Tibial artery (tissue), 4 donors: Measurements from ENCODE around the gene GRIK3.

Experiments used
- DNase-seq, 2 donors: peaks; one replicate each; pipeline ENCODE4 v3.0.0-alpha.2; 2019
- H3K27ac ChIP-seq, 2 donors: fragments of 200-600 bp; sonication (generic) in 1 of 2; 1 replicate in 1 of 2; 2 replicates in 1 of 2; pipeline ENCODE4 v1.5.1; 2018 to 2019; ENCODE audit warnings: mild to moderate bottlenecking in 1 of 2
- H3K27me3 ChIP-seq, 2 donors: fragments of 200-600 bp; sonication (generic) in 1 of 2; one replicate each; pipeline versions ENCODE4 v1.5.1 to v1.6.0; 2016 to 2019
- H3K36me3 ChIP-seq, 3 donors: fragments of 200-600 bp; sonication (generic) in 2 of 3; one replicate each; pipeline ENCODE4 v1.5.1; 2016 to 2019; ENCODE audit warnings: mild to moderate bottlenecking in 2 of 3
- H3K4me1 ChIP-seq, 4 donors: fragments of 200-600 bp; sonication (generic) in 2 of 4; 1 replicate in 3 of 4; 2 replicates in 1 of 4; pipeline ENCODE4 v1.5.1; 2016 to 2019
- H3K4me3 ChIP-seq, 2 donors: fragments of 200-600 bp; sonication (generic) in 1 of 2; 1 replicate in 1 of 2; 2 replicates in 1 of 2; pipeline ENCODE4 v1.5.1; 2018 to 2019; ENCODE audit warnings: mild to moderate bottlenecking in 2 of 2
- H3K9me3 ChIP-seq, 3 donors: fragments of 200-600 bp; sonication (generic) in 1 of 3; one replicate each; pipeline ENCODE4 v1.5.1; 2016 to 2019
- intact Hi-C: fragments of 100-400 bp; cut with DNase I; formaldehyde crosslinking; loops from one replicate; pipeline ENCODE4 v1.15.0; 2023; ENCODE audit warnings: low total_unique reads
- TF ChIP-seq, protein P1 (sequence below), 2 experiments: fragments of 200-600 bp in 1 of 2; fragments of 450-650 bp in 1 of 2; IDR thresholded peaks; one replicate each; pipeline ENCODE4 v1.5.1; 2017 to 2019; ENCODE audit warnings: antibody characterized with exemption in 2 of 2, mild to moderate bottlenecking in 1 of 2, moderate library complexity in 1 of 2

Gene GRIK3

GRCh38 chr1:36792292-36792691 is 242.0 kb downstream of the GRIK3 start:
- peaks cover 0 to 49% of the 10 kb centered on the region in 2 donors for H3K27me3 ChIP-seq
- DNase-seq: no peak
- H3K4me3 ChIP-seq: no peak overlapping the region
- no peak overlapping the region for H3K27ac ChIP-seq
- H3K4me1 ChIP-seq: no peaks in the 10 kb centered on the region
- TF ChIP-seq, protein P1, sequence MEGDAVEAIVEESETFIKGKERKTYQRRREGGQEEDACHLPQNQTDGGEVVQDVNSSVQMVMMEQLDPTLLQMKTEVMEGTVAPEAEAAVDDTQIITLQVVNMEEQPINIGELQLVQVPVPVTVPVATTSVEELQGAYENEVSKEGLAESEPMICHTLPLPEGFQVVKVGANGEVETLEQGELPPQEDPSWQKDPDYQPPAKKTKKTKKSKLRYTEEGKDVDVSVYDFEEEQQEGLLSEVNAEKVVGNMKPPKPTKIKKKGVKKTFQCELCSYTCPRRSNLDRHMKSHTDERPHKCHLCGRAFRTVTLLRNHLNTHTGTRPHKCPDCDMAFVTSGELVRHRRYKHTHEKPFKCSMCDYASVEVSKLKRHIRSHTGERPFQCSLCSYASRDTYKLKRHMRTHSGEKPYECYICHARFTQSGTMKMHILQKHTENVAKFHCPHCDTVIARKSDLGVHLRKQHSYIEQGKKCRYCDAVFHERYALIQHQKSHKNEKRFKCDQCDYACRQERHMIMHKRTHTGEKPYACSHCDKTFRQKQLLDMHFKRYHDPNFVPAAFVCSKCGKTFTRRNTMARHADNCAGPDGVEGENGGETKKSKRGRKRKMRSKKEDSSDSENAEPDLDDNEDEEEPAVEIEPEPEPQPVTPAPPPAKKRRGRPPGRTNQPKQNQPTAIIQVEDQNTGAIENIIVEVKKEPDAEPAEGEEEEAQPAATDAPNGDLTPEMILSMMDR (IDR thresholded peaks at IDR 0.05): no peak
- intact Hi-C loops: no loop called here
- H3K9me3 ChIP-seq: no peaks in the 10 kb centered on the region
- no peaks in the 10 kb centered on the region for H3K36me3 ChIP-seq

GRCh38 chr1:36790191-36790590 is 244.1 kb downstream of the GRIK3 start:
- Histone ChIP-seq H3K27me3 (peaks cover 0 to 64% of the 10 kb centered on the region in 2 donors), H3K4me3 (no peak overlapping the region), H3K36me3 (no peaks in the 10 kb centered on the region), H3K27ac (no peak overlapping the region), H3K9me3 (no peaks in the 10 kb centered on the region), H3K4me1 (no peaks in the 10 kb centered on the region)
- TF ChIP-seq, protein P1 (IDR thresholded peaks at IDR 0.05): no peak
- intact Hi-C loops: no loop called here
- no peak for DNase-seq

DNA sequence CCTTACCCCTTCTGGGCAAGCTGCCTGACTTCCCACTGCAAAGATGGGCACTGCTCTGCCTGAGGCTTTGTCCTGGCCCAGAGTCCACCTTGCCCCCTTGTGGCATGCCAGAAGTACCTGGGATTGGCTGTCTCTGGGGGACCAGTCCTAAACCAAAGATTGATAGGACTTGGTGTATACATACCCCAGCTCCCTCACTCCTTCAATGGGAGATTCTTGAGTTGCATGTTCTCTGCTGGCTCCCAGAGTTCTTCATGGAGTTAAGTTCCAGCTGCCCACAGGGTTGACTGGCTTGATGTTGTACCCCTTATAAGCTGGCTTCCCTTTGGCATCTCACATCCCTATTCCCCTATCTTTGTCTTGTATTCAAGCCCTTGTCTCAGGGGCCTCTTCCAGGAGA is 244.8 kb downstream of the GRIK3 start:
- TF ChIP-seq, protein P1 (IDR thresholded peaks at IDR 0.05): no peak

DNA sequence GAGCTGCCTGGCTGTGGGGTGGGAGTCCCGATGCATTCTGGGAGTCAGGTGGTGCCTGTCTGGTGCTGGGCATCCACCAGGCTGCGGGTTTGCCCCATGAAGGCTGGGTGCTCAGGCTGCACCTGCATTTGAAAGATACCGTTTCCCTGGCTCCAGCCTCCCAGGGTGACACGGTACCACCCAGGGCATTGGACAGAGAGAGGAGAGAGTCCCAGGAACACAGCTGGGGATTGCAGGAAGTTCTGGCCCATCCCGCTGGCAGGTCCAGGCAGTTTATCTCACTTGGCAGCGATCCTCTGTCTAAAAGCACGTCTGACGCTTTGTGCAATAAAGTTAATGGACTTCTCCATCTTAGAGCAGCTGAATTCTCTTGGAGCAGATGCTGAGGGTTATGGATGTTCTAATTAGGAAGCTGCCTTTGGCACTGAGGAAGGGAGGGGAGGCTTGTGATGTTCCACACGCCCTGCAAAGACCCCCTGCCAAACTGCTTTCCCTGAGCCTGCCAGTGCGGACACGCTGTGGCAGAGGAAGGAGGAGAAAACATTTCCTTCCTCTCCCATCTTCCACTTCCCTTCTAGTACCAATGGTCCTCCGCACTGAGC is 246.9 kb downstream of the GRIK3 start:
- no peaks in the 10 kb centered on the region for H3K36me3 ChIP-seq
- DNase-seq: no peak
- H3K4me3 ChIP-seq: no peak overlapping the region
- H3K27ac ChIP-seq: no peak overlapping the region
- TF ChIP-seq, protein P1 (IDR thresholded peaks at IDR 0.05): no peak
- no peaks in the 10 kb centered on the region for H3K4me1 ChIP-seq
- no peaks in the 10 kb centered on the region for H3K9me3 ChIP-seq
- peaks cover 0 to 68% of the 10 kb centered on the region in 2 donors for H3K27me3 ChIP-seq
- intact Hi-C loops: no loop called here

More for the DNA sequence above, 244.8 kb downstream of the GRIK3 start:
- H3K36me3 ChIP-seq: no peaks in the 10 kb centered on the region
- H3K4me3 ChIP-seq: no peak overlapping the region
- no peaks in the 10 kb centered on the region for H3K4me1 ChIP-seq
- H3K9me3 ChIP-seq: no peaks in the 10 kb centered on the region
- intact Hi-C loops: no loop called here
- no peak overlapping the region for H3K27ac ChIP-seq
- no peak for DNase-seq
- H3K27me3 ChIP-seq: peaks cover 0 to 67% of the 10 kb centered on the region in 2 donors

GRCh38 chr1:36786425-36786824 is 247.9 kb downstream of the GRIK3 start:
- no peak overlapping the region for H3K27ac ChIP-seq
- no peak overlapping the region for H3K4me3 ChIP-seq
- intact Hi-C loops: no loop called here
- peaks cover 0 to 67% of the 10 kb centered on the region in 2 donors for H3K27me3 ChIP-seq
- no peaks in the 10 kb centered on the region for H3K4me1 ChIP-seq
- DNase-seq: no peak
- TF ChIP-seq, protein P1 (IDR thresholded peaks at IDR 0.05): no peak
- no peaks in the 10 kb centered on the region for H3K9me3 ChIP-seq
- H3K36me3 ChIP-seq: no peaks in the 10 kb centered on the region
